Measurements from ENCODE around the gene TTLL13.

GRCh38 chr15:90233387-90234095 is 15.8 kb upstream of the TTLL13 start, which contains the start of gene CIB1:
- 0 out of 2 replicates have a peak, but pooled peaks have one; percentile 18 for TF ChIP-seq CTCF (conservative IDR thresholded peaks at IDR 0.05; ENCODE audit: low read length)
- TF ChIP-seq EZH2phosphoT487 (IDR thresholded peaks at IDR 0.05; ENCODE audit: borderline replicate concordance, low read depth, low read length) = no peak

Data from OCI-LY7 (cell line).